Endodermal cell (in vitro differentiated cells): ENCODE data around the gene ZBTB47. TPM values are rescaled to one million over a fixed set of nuclear protein-coding genes. Genes with fewer than 3 reads are reported as not detected.

Experiments
- DNase-seq: peaks from one replicate; pipeline ENCODE4 v3.0.0-alpha.2; 2017
- H3K27ac ChIP-seq: 2 replicates; pipeline ENCODE4 v1.5.1; 2013; ENCODE audit warnings: mild to moderate bottlenecking, low read depth, low read length, moderate library complexity
- H3K27me3 ChIP-seq: 2 replicates; pipeline ENCODE4 v1.6.1; 2013; ENCODE audit warnings: mild to moderate bottlenecking, low read length, moderate library complexity; ENCODE audit not compliant: insufficient read depth, control insufficient read depth, poor library complexity, severe bottlenecking
- H3K36me3 ChIP-seq: 2 replicates; pipeline ENCODE4 v1.7.0; 2013; ENCODE audit warnings: mild to moderate bottlenecking, low read length, moderate library complexity; ENCODE audit not compliant: control insufficient read depth, insufficient read depth
- H3K4me1 ChIP-seq: one replicate; pipeline ENCODE4 v1.7.0; 2013; ENCODE audit warnings: low read length; ENCODE audit not compliant: control insufficient read depth, insufficient read depth
- H3K4me3 ChIP-seq: 2 replicates; pipeline ENCODE4 v1.5.1; 2013; ENCODE audit warnings: mild to moderate bottlenecking, low read length, moderate library complexity
- H3K9ac ChIP-seq: 2 replicates; pipeline ENCODE4 v1.6.1; 2013; ENCODE audit warnings: mild to moderate bottlenecking, low read length, moderate library complexity; ENCODE audit not compliant: poor library complexity, severe bottlenecking; ENCODE audit errors: extremely low read depth
- H3K9me3 ChIP-seq: 2 replicates; pipeline ENCODE4 v1.6.1; 2013; ENCODE audit warnings: mild to moderate bottlenecking, low read length, moderate library complexity; ENCODE audit not compliant: control insufficient read depth
- H3K27ac Mint-ChIP-seq: 2 replicates; pipeline ENCODE4 v1.8.0; 2020; ENCODE audit warnings: mixed read lengths
- H3K27me3 Mint-ChIP-seq: 2 replicates; pipeline ENCODE4 v1.8.0; 2021; ENCODE audit warnings: mild to moderate bottlenecking, mixed read lengths; ENCODE audit not compliant: insufficient read depth
- H3K36me3 Mint-ChIP-seq: 2 replicates; pipeline ENCODE4 v1.8.0; 2020; ENCODE audit warnings: low read depth, mixed read lengths
- H3K4me1 Mint-ChIP-seq: 2 replicates; pipeline ENCODE4 v1.8.0; 2020; ENCODE audit warnings: mixed read lengths
- H3K4me3 Mint-ChIP-seq: 2 replicates; pipeline ENCODE4 v1.8.0; 2020; ENCODE audit warnings: mild to moderate bottlenecking, moderate library complexity, mixed read lengths
- H3K9me3 Mint-ChIP-seq: 2 replicates; pipeline ENCODE4 v1.8.0; 2020; ENCODE audit warnings: mild to moderate bottlenecking, mixed read lengths
- WGBS, 2 experiments: methylation state at CpG; one replicate each; pipeline versions ENCODE4 v1.1.5 to v1.1.7; 2013; ENCODE audit warnings: missing lambda C conversion rate in 2 of 2, mixed read lengths in 1 of 2; ENCODE audit not compliant: insufficient coverage in 1 of 2, insufficient read length in 1 of 2; 5-methylcytosine and 5-hydroxymethylcytosine counted together
- total RNA-seq, 2 donors: library from RNA; stranded (reverse); fragmentation: NEBNext Ultra II Directional in 1 of 2; extraction: Animal tissue kit (Norgen Biotek cat#: 25700) in 1 of 2; gene quantifications; 2 replicates in 1 of 2; 3 replicates in 1 of 2; pipeline ENCODE4 v1.2.1, GENCODE V29; 2021
- TF ChIP-seq, protein P1 (sequence below): fragments of 200-600 bp; sonication (generic); conservative IDR thresholded peaks from 2 replicates; pipeline ENCODE4 v1.5.0; 2021; ENCODE audit warnings: antibody characterized with exemption, mild to moderate bottlenecking

The ZBTB47 gene
- total RNA-seq, 2 donors from 2014 or later, result 4.6 to 7.2 TPM

DNA sequence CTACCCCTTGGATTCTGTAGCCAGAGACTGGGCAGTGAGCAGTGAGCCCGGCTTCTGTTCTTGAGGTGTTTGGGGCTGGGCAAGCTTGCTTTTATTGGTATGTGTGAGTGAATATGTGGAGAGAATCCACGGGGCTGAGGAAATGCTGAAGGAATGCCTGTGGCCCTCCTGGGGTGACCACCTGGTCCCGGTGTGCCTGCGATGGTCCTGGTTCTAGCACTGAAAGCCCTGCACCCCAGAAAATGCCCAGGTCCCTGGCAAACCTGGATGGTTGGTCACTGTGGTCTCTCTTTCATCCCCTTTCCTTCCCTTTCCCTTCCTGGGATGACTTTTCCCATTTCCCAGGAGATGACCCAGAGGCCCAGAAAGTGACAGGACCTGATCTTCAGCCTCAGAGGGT, 4.2 kb downstream of the ZBTB47 start:
- Mint-ChIP-seq H3K27me3 (no peaks in the 10 kb centered on the region), H3K4me1 (peaks cover 15% of the 10 kb centered on the region), H3K4me3 (no peak overlapping the region), H3K27ac (no peak overlapping the region), H3K36me3 (no peaks in the 10 kb centered on the region), H3K9me3 (no peaks in the 10 kb centered on the region)
- DNase-seq, result no peak
- TF ChIP-seq, protein P1, sequence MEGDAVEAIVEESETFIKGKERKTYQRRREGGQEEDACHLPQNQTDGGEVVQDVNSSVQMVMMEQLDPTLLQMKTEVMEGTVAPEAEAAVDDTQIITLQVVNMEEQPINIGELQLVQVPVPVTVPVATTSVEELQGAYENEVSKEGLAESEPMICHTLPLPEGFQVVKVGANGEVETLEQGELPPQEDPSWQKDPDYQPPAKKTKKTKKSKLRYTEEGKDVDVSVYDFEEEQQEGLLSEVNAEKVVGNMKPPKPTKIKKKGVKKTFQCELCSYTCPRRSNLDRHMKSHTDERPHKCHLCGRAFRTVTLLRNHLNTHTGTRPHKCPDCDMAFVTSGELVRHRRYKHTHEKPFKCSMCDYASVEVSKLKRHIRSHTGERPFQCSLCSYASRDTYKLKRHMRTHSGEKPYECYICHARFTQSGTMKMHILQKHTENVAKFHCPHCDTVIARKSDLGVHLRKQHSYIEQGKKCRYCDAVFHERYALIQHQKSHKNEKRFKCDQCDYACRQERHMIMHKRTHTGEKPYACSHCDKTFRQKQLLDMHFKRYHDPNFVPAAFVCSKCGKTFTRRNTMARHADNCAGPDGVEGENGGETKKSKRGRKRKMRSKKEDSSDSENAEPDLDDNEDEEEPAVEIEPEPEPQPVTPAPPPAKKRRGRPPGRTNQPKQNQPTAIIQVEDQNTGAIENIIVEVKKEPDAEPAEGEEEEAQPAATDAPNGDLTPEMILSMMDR, result no peak
- no peak overlapping the region for H3K9ac ChIP-seq
- H3K27ac ChIP-seq, result no peak overlapping the region
- no peaks in the 10 kb centered on the region for H3K36me3 ChIP-seq
- no peaks in the 10 kb centered on the region for H3K9me3 ChIP-seq
- H3K4me3 ChIP-seq, result no peak overlapping the region
- peaks cover 9% of the 10 kb centered on the region for H3K4me1 ChIP-seq
- 78 to 84% methylated on average over 3 to 4 of the region's 4 CpGs for WGBS, 2 experiments
- no peaks in the 10 kb centered on the region for H3K27me3 ChIP-seq

DNA sequence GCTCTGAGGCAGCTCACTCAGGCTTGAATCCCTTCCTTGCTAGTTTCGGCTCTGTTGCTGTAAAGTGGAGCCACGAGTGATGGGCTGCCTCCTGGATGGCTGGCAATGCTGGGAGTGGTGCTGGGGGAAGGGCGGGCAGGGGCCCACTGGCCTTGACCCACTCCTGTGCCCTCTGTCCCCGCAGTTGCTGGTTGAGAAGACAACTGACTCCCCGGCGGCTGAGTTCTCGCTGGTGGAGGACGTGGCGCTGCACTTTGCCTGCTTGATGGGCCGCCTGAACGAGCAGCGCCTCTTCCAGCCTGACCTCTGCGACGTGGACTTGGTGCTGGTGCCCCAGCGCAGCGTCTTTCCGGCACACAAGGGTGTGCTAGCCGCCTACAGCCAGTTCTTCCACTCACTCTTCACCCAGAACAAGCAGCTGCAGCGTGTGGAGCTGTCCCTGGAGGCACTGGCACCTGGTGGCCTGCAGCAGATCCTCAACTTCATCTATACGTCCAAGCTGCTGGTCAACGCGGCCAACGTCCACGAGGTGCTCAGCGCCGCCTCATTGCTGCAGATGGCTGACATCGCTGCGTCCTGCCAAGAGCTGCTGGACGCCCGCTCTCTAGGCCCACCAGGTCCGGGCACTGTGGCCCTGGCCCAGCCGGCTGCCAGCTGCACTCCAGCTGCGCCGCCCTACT, 4.7 kb downstream of the ZBTB47 start:
- no peaks in the 10 kb centered on the region for H3K27me3 ChIP-seq
- Mint-ChIP-seq H3K4me3 (no peak overlapping the region), H3K27ac (no peak overlapping the region), H3K36me3 (no peaks in the 10 kb centered on the region), H3K4me1 (peaks cover 11% of the 10 kb centered on the region), H3K9me3 (no peaks in the 10 kb centered on the region), H3K27me3 (no peaks in the 10 kb centered on the region)
- TF ChIP-seq, protein P1, result no peak
- DNase-seq, result no peak
- 93 to 94% methylated on average over 26 to 34 of the region's 34 CpGs for WGBS, 2 experiments
- no peak overlapping the region for H3K27ac ChIP-seq
- peaks cover 3% of the 10 kb centered on the region for H3K4me1 ChIP-seq
- H3K36me3 ChIP-seq, result no peaks in the 10 kb centered on the region
- H3K9me3 ChIP-seq, result no peaks in the 10 kb centered on the region
- H3K9ac ChIP-seq, result no peak overlapping the region
- H3K4me3 ChIP-seq, result no peak overlapping the region

DNA sequence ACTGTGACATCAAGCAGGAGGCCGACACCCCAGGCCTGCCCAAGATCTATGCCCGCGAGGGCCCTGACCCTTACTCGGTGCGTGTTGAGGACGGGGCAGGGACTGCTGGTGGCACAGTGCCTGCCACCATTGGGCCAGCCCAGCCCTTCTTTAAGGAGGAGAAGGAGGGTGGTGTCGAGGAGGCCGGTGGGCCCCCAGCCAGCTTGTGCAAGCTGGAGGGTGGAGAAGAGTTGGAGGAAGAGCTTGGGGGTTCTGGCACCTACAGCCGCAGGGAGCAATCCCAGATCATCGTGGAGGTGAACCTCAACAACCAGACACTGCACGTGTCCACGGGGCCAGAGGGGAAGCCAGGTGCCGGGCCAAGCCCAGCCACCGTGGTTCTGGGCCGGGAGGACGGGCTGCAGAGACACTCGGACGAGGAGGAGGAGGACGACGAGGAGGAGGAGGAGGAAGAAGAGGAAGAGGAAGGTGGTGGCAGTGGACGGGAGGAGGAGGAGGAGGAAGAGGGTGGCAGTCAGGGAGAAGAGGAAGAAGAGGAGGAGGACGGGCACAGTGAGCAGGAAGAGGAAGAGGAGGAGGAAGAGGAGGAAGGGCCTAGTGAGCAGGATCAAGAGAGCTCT, 5.4 kb downstream of the ZBTB47 start:
- no peak for DNase-seq
- TF ChIP-seq, protein P1, result no peak
- Histone ChIP-seq H3K27ac (no peak overlapping the region), H3K36me3 (no peaks in the 10 kb centered on the region), H3K4me1 (no peaks in the 10 kb centered on the region), H3K27me3 (no peaks in the 10 kb centered on the region), H3K9ac (no peak overlapping the region), H3K9me3 (no peaks in the 10 kb centered on the region), H3K4me3 (no peak overlapping the region)
- 93% methylated on average over 19 to 22 of the region's 22 CpGs for WGBS, 2 experiments
- H3K36me3 Mint-ChIP-seq, result no peaks in the 10 kb centered on the region
- H3K9me3 Mint-ChIP-seq, result no peaks in the 10 kb centered on the region
- H3K27me3 Mint-ChIP-seq, result no peaks in the 10 kb centered on the region
- H3K4me1 Mint-ChIP-seq, result peaks cover 7% of the 10 kb centered on the region
- H3K27ac Mint-ChIP-seq, result no peak overlapping the region
- H3K4me3 Mint-ChIP-seq, result no peak overlapping the region
